Gastrocnemius medialis (tissue), 4 donors: ENCODE measurements around the gene TENM3.

Experiments used
- POLR2A ChIP-seq, 2 donors: fragments of 450-650 bp; IDR thresholded peaks; one replicate each; pipeline ENCODE4 v1.6.1; 2017; ENCODE audit warnings: antibody characterized with exemption in 2 of 2, mild to moderate bottlenecking in 2 of 2, moderate library complexity in 2 of 2
- TF ChIP-seq, protein P1 (sequence below), 5 experiments: fragments of 450-650 bp in 3 of 5; fragments of 200-600 bp in 2 of 5; sonication (generic) in 2 of 5; IDR thresholded peaks in 4 of 5; conservative IDR thresholded peaks in 1 of 5; 1 replicate in 4 of 5; 2 replicates in 1 of 5; pipeline ENCODE4 v1.5.1; 2016 to 2019; ENCODE audit warnings: antibody characterized with exemption in 5 of 5, mild to moderate bottlenecking in 3 of 5, moderate library complexity in 3 of 5

DNA sequence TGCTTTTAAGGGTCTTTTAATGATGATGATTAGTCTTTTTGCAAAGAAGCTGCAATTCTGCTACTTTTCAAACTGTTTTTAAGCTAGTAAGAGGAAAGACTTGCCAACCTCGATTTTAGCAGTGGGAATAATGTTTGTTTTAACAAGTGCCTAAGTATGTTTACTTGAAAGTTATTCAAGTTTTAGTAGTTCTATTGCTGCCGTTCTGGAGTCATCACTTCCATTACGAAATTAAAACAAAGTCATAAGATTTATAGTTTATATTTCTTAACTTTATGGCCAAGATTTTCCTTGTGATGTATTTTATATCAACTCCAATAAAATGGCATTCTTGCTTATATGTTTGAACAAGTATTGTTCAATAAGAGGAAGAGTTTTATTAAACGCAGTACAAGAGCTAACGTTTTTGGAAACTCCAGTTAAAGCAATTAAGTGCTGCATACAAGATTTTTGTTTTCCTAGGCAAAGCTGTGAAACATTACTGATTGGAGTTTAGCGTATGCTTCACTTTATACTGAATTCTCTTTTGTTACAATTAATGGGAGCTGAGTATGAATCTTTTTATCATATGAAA, 211.3 kb downstream of the TENM3 start:
- TF ChIP-seq POLR2A (IDR thresholded peaks at IDR 0.05), result no peak
- TF ChIP-seq, protein P1, sequence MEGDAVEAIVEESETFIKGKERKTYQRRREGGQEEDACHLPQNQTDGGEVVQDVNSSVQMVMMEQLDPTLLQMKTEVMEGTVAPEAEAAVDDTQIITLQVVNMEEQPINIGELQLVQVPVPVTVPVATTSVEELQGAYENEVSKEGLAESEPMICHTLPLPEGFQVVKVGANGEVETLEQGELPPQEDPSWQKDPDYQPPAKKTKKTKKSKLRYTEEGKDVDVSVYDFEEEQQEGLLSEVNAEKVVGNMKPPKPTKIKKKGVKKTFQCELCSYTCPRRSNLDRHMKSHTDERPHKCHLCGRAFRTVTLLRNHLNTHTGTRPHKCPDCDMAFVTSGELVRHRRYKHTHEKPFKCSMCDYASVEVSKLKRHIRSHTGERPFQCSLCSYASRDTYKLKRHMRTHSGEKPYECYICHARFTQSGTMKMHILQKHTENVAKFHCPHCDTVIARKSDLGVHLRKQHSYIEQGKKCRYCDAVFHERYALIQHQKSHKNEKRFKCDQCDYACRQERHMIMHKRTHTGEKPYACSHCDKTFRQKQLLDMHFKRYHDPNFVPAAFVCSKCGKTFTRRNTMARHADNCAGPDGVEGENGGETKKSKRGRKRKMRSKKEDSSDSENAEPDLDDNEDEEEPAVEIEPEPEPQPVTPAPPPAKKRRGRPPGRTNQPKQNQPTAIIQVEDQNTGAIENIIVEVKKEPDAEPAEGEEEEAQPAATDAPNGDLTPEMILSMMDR (IDR thresholded peaks at IDR 0.05 in 4 of 5, conservative IDR thresholded peaks at IDR 0.05 in 1 of 5), result no peak
